ENCODE data around the gene RANBP17. TPM values are rescaled to one million over a fixed set of nuclear protein-coding genes. Genes with fewer than 3 reads are reported as not detected.

The RANBP17 gene
- total RNA-seq, 1 donor from 2014 or later, result 32.8 TPM

DNA sequence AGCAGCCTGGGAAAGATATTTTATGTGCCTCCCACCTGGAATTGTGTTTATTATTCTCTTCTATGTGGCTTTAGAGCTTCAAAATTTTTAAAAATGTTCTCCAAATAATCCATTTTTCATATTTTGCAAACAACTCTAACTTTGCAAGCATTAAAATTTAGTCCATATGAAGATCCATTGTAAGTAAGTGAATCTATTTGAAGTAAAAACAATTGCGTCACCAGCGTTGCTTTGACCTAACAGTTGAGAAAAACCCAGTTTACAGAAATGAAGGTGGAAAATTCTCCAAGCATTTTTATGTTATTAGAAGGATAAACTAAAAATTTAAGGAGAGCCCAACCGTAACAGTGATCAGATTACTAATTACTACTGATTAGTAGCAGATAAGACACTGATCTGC is 408.3 kb downstream of the RANBP17 start:
- no peaks in the 10 kb centered on the region for H3K27me3 Mint-ChIP-seq
- H3K4me3 Mint-ChIP-seq (ENCODE audit: low read depth), result no peak overlapping the region
- H3K36me3 Mint-ChIP-seq (ENCODE audit: insufficient read depth), result no peaks in the 10 kb centered on the region
- TF ChIP-seq CTCF (IDR thresholded peaks at IDR 0.05; ENCODE audit: unreplicated experiment), result no peak
- H3K9me3 Mint-ChIP-seq (ENCODE audit: low read depth), result peaks cover 6% of the 10 kb centered on the region
- H3K4me1 Mint-ChIP-seq (ENCODE audit: low read depth), result peaks cover 4% of the 10 kb centered on the region
- DNase-seq (ENCODE audit: low spot score, unreplicated experiment), result no peak
- no peak overlapping the region for H3K27ac Mint-ChIP-seq

DNA sequence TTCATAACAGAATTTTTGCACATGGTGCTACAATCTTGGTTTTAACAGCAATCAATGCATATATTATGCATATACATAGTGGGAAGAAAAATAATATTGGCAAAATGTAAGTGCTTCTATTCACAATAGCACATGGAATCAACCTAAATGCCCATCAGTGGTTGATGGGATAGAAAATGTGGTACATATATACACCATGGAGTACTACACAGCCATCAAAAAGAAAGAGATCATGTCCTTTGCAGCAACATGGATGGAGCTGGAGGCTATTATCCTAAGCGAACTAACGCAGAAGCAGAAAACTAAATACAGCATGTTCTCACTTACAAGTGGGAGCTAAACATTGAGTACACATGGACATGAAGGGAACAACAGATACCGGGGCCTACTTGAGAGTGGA is 410.0 kb downstream of the RANBP17 start:
- no peaks in the 10 kb centered on the region for H3K36me3 Mint-ChIP-seq (ENCODE audit: insufficient read depth)
- no peak for TF ChIP-seq CTCF (IDR thresholded peaks at IDR 0.05; ENCODE audit: unreplicated experiment)
- no peak for DNase-seq (ENCODE audit: low spot score, unreplicated experiment)
- no peaks in the 10 kb centered on the region for H3K27me3 Mint-ChIP-seq
- no peak overlapping the region for H3K4me3 Mint-ChIP-seq (ENCODE audit: low read depth)
- peaks cover 6% of the 10 kb centered on the region for H3K9me3 Mint-ChIP-seq (ENCODE audit: low read depth)
- no peak overlapping the region for H3K27ac Mint-ChIP-seq
- peaks cover 4% of the 10 kb centered on the region for H3K4me1 Mint-ChIP-seq (ENCODE audit: low read depth)

DNA sequence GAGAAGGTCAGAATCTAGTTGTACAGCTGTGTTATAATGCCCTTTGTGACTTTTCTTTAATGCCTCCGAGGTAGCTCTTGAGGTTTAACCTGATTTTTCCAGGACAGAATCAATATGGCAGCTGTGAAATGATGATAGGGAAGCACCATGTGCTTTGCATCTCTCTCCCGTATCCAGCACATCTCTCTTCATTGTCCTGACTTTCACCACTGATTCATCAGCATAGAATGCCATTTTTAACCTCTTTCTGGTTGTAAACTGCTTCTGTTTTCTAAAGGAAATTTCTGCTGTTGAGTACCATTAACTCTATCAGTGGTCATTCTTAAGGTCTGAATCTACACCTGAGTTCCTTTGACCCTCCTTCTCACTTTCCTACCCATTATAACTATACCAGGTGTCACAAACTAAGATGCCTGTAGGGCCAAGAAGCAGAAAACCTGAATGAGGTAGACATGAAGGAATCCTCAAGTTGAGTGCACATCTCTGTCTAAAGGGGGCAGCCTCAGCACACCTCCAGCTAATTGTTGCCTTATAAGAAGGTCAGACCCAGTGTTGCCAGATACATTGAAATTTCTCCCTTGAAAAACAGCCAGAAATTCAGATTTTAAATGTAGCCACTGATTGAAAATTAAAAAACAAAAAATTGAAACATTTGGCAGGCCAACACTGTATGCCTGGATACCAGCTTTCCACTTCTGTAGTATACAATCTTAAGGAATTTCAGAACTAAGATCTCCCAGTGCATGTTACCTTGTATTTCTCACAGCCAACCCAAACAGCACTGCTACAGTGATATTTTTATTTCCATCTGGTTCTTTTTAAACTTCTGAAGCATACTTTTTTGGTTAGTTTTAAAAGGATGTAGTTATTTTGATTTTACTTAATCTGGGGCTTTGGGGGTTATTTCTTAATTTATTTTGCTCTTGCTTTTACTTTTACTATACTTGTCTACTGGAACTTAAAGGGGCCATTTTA is 411.5 kb downstream of the RANBP17 start:
- Mint-ChIP-seq H3K27me3 (no peaks in the 10 kb centered on the region), H3K4me3 (ENCODE audit: low read depth) (no peak overlapping the region), H3K36me3 (ENCODE audit: insufficient read depth) (no peaks in the 10 kb centered on the region), H3K9me3 (ENCODE audit: low read depth) (peaks cover 6% of the 10 kb centered on the region), H3K27ac (no peak overlapping the region), H3K4me1 (ENCODE audit: low read depth) (peaks cover 4% of the 10 kb centered on the region)
- TF ChIP-seq CTCF (IDR thresholded peaks at IDR 0.05; ENCODE audit: unreplicated experiment), result peak; percentile 48
- DNase-seq (ENCODE audit: low spot score, unreplicated experiment), result no peak

GRCh38 chr5:171275841-171276544 is 414.2 kb downstream of the RANBP17 start:
- Mint-ChIP-seq H3K9me3 (ENCODE audit: low read depth) (peaks cover 6% of the 10 kb centered on the region), H3K36me3 (ENCODE audit: insufficient read depth) (no peaks in the 10 kb centered on the region), H3K27ac (no peak overlapping the region), H3K4me1 (ENCODE audit: low read depth) (no peaks in the 10 kb centered on the region), H3K27me3 (no peaks in the 10 kb centered on the region), H3K4me3 (ENCODE audit: low read depth) (no peak overlapping the region)
- DNase-seq (ENCODE audit: low spot score, unreplicated experiment), result no peak
- TF ChIP-seq CTCF (IDR thresholded peaks at IDR 0.05; ENCODE audit: unreplicated experiment), result no peak

GRCh38 chr5:171283753-171284152 is 421.9 kb downstream of the RANBP17 start:
- no peaks in the 10 kb centered on the region for H3K4me1 Mint-ChIP-seq (ENCODE audit: low read depth)
- no peaks in the 10 kb centered on the region for H3K9me3 Mint-ChIP-seq (ENCODE audit: low read depth)
- TF ChIP-seq CTCF (IDR thresholded peaks at IDR 0.05; ENCODE audit: unreplicated experiment), result no peak
- H3K4me3 Mint-ChIP-seq (ENCODE audit: low read depth), result no peak overlapping the region
- DNase-seq (ENCODE audit: low spot score, unreplicated experiment), result no peak
- no peak overlapping the region for H3K27ac Mint-ChIP-seq
- peaks cover 2% of the 10 kb centered on the region for H3K36me3 Mint-ChIP-seq (ENCODE audit: insufficient read depth)
- H3K27me3 Mint-ChIP-seq, result peaks cover 7% of the 10 kb centered on the region

Data from progenitor cell of endocrine pancreas (in vitro differentiated cells).